ACC112 (cell line): ENCODE data around the gene TM9SF4.

ENCODE experiments used
- H2AFZ ChIP-seq: fragments of 200-600 bp; sonication (generic); one replicate; pipeline ENCODE4 v1.6.0; 2017; ENCODE audit warnings: antibody characterized with exemption, low read length; ENCODE audit not compliant: unreplicated experiment
- H3K27ac ChIP-seq: fragments of 200-600 bp; sonication (generic); 2 replicates; pipeline ENCODE4 v1.5.1; 2014; ENCODE audit warnings: low read depth, mild to moderate bottlenecking, antibody characterized with exemption, low read length, moderate library complexity
- H3K27me3 ChIP-seq: fragments of 200-600 bp; sonication (generic); 2 replicates; pipeline ENCODE4 v1.6.1; 2014; ENCODE audit warnings: mild to moderate bottlenecking, antibody characterized with exemption, low read length, moderate library complexity, mixed read lengths; ENCODE audit not compliant: insufficient read depth
- H3K36me3 ChIP-seq: fragments of 200-600 bp; sonication (generic); 2 replicates; pipeline ENCODE4 v1.6.1; 2016; ENCODE audit warnings: mild to moderate bottlenecking, antibody characterized with exemption, low read length, moderate library complexity, mixed read lengths; ENCODE audit not compliant: insufficient read depth
- H3K4me1 ChIP-seq: fragments of 200-600 bp; sonication (generic); one replicate; pipeline ENCODE4 v1.6.1; 2016; ENCODE audit warnings: low read length, mixed read lengths; ENCODE audit not compliant: insufficient read depth, unreplicated experiment, control insufficient read depth
- H3K4me3 ChIP-seq: fragments of 200-600 bp; sonication (generic); 2 replicates; pipeline ENCODE4 v1.5.1; 2014; ENCODE audit warnings: mild to moderate bottlenecking, low read depth, low read length
- H3K79me2 ChIP-seq: fragments of 200-600 bp; sonication (generic); one replicate; pipeline ENCODE4 v1.6.0; 2016; ENCODE audit warnings: low read length; ENCODE audit not compliant: control insufficient read depth, unreplicated experiment, insufficient read depth

TM9SF4 gene

DNA sequence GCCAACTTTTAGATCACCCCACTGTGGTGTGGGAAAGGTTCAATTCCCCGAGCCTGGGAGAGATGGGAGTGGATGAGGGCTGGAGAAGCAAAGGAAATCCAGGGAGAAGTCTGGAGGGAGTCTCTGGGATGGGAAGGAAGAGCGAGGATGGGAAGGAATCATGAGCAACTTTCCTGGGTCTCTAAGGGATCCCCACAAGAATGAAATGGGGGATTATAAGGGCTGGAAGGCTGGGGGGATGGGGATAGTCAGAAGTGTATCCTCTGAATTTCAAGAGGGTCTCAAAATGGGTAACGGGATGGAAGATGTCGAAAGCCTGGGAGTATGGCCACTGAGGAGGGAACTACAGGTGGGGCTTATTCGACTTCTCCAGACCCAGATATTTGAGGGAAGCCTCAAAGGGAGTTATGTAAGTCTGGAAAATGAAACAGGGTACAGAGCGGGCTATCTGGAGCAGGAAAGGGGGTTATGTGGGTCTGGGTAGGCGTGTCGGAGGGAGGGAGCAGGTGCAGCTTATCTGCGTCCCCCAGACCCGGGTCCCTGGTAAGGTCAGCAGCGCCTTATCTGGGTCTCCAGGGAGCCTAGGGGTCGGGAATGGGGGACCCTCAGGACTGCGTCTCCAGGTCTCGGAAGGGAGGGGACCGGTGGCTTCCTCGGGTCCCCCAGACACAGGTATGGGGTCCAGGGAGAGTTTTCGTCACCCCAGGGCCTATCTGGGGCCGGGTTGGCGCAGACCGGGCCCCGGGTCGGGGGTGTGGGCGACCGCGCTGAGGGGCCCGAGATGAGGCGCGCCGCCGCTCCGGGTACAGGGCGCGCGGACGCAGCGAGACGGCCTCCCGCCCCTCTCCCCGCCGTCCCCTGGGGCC is 97.5 kb downstream of the TM9SF4 start:
- Histone ChIP-seq H2AFZ (peak overlapping the region; percentile 69), H3K4me3 (peak overlapping the region; percentile 98), H3K27ac (no peak overlapping the region; the same call in 1 of the 2 replicates), H3K4me1 (peaks cover 48% of the 10 kb centered on the region), H3K36me3 (no peaks in the 10 kb centered on the region; the same call in 1 of the 2 replicates), H3K79me2 (peaks cover 87% of the 10 kb centered on the region), H3K27me3 (no peaks in the 10 kb centered on the region)

DNA sequence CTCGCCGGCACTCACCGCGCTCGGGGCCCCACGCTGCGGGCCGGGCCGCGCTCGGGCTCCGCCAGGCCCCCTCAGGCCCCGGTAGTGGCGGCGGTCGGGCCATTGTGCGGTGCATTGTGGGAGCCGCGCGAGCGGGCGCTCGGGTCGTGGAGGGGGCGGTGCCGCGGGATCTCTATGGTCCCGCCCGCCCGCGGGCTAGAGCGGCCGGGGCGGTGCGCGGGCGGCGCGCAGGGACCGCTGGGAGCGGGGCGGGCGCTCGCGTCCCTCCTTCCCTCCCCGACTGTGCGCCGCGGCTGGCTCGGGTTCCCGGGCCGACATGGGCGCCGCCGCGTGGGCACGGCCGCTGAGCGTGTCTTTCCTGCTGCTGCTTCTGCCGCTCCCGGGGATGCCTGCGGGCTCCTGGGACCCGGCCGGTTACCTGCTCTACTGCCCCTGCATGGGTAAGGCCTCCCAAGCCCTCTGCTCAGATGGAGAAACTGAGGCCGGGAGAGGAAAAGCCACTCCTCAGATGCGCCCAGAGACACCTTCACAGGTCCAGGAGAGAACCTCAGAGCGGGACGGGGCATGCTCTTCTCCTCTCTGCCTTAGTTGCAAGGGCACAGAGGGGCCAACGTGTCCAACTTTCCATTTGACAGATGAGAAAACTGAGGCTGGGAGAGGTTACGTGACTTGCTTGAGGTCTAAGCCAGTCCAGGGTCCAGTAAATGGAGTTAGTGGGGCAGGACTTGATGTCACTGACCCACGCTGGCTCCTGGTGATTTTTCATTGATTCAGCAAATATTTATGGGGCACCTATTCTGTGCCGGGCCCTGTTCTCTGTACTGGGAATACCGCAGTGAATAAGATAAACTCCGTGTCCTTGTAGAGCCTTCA is 98.3 kb downstream of the TM9SF4 start, which contains the start of the genes PLAGL2 and POFUT1:
PLAGL2 (minus strand) TSS at position 118 of the 873 bp plus-strand sequence. CDS start 5,565 bp downstream, outside the sequence.
POFUT1 (plus strand) TSS at position 255 of the 873 bp plus-strand sequence; CDS start at position 317, 62 bp downstream.
- peaks cover 82% of the 10 kb centered on the region for H3K79me2 ChIP-seq

DNA sequence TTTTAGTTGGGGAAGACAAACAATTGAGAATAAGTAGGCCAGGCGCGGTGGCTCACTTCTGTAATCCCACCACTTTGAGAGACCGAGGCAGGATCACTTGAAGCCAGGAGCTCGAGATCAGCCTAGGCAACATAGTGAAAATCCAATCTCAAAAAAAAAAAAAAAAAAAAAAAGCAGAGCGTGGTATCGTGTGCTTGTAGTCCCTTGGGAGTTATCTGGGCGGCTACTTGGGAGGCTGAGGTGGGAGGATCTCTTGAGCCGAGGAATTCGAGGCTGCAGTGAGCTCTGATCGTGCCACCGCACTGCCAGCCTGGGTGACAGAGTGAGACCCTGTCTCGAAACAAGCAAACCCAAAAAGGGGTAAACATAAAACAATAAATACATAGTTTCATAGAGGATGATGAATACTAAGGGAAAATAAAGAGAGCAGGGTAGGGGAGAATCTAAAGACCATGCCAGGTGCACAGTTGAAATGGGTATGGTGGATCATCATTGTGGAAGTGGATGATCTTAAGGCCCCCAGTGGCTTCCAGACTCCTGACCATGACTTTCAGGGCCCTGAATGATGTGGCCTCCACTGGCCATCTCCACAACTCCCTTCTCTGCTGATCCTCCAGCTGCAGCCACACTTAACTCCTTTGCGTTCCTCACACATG is 99.1 kb downstream of the TM9SF4 start:
- no peaks in the 10 kb centered on the region; the same call in 1 of the 2 replicates for H3K36me3 ChIP-seq
- H3K4me1 ChIP-seq, result peaks cover 40% of the 10 kb centered on the region
- no peak overlapping the region for H3K27ac ChIP-seq
- peak overlapping the region; percentile 98 for H3K4me3 ChIP-seq
- peaks cover 74% of the 10 kb centered on the region for H3K79me2 ChIP-seq
- no peak overlapping the region for H2AFZ ChIP-seq
- H3K27me3 ChIP-seq, result no peaks in the 10 kb centered on the region

More for the DNA sequence above, 98.3 kb downstream of the TM9SF4 start, which contains the start of the genes PLAGL2 and POFUT1:
- Histone ChIP-seq H3K27ac (peak within 1 kb of the TSS; percentile 23; the same call in 1 of the 2 replicates), H2AFZ (peak within 1 kb of the TSS; percentile 96), H3K4me1 (peaks cover 42% of the 10 kb centered on the region), H3K27me3 (no peaks in the 10 kb centered on the region), H3K36me3 (no peaks in the 10 kb centered on the region; the same call in 1 of the 2 replicates), H3K4me3 (peak within 1 kb of the TSS; percentile 98)

- Histone ChIP-seq H3K27ac (no peak overlapping the region), H3K4me1 (peaks cover 26% of the 10 kb centered on the region), H2AFZ (no peak overlapping the region), H3K4me3 (no peak overlapping the region), H3K79me2 (peaks cover 60% of the 10 kb centered on the region), H3K27me3 (no peaks in the 10 kb centered on the region), H3K36me3 (no peaks in the 10 kb centered on the region; the same call in 1 of the 2 replicates)
Observed at GRCh38 chr20:32209850-32210605, 100.5 kb downstream of the TM9SF4 start.

- H3K79me2 ChIP-seq, result peaks cover 24% of the 10 kb centered on the region
- no peak overlapping the region for H3K4me3 ChIP-seq
- peaks cover 8% of the 10 kb centered on the region for H3K36me3 ChIP-seq
- H3K27me3 ChIP-seq, result no peaks in the 10 kb centered on the region
- no peak overlapping the region for H2AFZ ChIP-seq
- H3K4me1 ChIP-seq, result peaks cover 9% of the 10 kb centered on the region
- H3K27ac ChIP-seq, result no peak overlapping the region
Observed at GRCh38 chr20:32213870-32214269, 104.4 kb downstream of the TM9SF4 start.

GRCh38 chr20:32215147-32215546 is 105.6 kb downstream of the TM9SF4 start:
- Histone ChIP-seq H3K4me3 (no peak overlapping the region), H3K36me3 (peaks cover 8% of the 10 kb centered on the region), H3K27ac (no peak overlapping the region), H3K4me1 (peaks cover 2% of the 10 kb centered on the region), H2AFZ (no peak overlapping the region), H3K27me3 (no peaks in the 10 kb centered on the region), H3K79me2 (peaks cover 11% of the 10 kb centered on the region)

DNA sequence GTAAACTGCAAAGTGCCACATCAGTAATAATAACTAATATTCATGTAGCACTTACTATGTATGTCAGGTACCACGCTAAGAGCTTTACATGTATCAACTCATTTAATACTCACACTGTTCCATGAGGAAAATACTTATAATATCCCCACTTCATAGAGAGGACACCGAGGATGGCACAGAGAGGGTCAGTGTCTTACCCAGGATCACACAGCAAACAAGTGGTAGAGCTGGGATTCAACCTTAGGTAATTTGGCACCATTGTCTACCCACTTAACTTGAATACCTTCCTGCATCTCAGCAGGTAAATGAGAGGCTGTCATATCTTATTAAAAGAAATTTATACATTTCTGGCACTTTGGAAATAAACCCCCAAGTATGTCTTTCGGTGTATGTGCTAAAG is 106.2 kb downstream of the TM9SF4 start:
- H3K79me2 ChIP-seq, result peaks cover 7% of the 10 kb centered on the region
- H2AFZ ChIP-seq, result no peak overlapping the region
- H3K27me3 ChIP-seq, result no peaks in the 10 kb centered on the region
- no peak overlapping the region for H3K4me3 ChIP-seq
- H3K4me1 ChIP-seq, result no peaks in the 10 kb centered on the region
- H3K36me3 ChIP-seq, result peaks cover 8% of the 10 kb centered on the region
- no peak overlapping the region for H3K27ac ChIP-seq

GRCh38 chr20:32216179-32217142 is 106.9 kb downstream of the TM9SF4 start:
- Histone ChIP-seq H3K27ac (no peak overlapping the region), H2AFZ (no peak overlapping the region), H3K79me2 (peaks cover 5% of the 10 kb centered on the region), H3K4me3 (no peak overlapping the region), H3K27me3 (no peaks in the 10 kb centered on the region), H3K36me3 (peaks cover 13% of the 10 kb centered on the region), H3K4me1 (no peaks in the 10 kb centered on the region)
